HG03460 (cell line): ENCODE data around the gene AAGAB.
"Not testable (repeated sequence)": the region's sequence is repeated elsewhere in the genome, so short reads cannot be mapped to it uniquely, and the experiment has no call there.

Experiments used
- ATAC-seq: cut with Tn5 transposase; IDR thresholded peaks from one replicate; pipeline ENCODE4 v1.9.1; 2021; ENCODE audit not compliant: unreplicated experiment

Gene AAGAB

DNA sequence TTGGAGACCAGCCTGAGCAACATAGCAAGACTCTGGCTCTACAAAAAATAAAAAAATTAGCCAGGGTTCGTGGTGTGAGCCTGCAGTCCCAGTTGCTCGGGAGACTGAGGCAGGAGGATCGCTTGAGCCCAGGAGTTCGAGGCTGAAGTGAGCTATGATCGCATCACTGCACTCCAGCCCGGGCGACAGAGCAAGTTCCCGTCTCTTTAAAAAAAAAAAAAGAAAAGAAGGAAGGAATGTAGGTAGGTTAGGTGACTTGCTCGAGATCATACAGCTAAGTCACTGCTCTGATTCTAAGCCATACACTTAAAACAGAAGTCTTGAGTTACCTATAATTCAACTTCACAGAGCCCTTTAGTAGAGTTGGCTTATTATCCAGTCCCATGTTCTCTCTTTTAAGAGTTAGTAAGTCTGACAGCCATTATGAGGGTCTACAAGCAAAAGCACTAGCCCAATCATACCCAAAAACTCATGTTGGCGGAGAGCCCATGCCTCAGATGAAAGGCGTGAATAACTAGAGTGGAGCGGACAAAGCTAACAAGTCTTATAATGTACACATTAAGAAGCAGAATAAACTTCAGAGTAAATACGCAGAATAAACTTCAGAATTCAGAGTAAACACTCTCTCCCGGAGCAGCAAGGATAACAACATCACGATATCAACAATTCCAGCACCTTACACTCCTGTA lies 768 bp downstream of the AAGAB start:
- ATAC-seq: no peak

DNA sequence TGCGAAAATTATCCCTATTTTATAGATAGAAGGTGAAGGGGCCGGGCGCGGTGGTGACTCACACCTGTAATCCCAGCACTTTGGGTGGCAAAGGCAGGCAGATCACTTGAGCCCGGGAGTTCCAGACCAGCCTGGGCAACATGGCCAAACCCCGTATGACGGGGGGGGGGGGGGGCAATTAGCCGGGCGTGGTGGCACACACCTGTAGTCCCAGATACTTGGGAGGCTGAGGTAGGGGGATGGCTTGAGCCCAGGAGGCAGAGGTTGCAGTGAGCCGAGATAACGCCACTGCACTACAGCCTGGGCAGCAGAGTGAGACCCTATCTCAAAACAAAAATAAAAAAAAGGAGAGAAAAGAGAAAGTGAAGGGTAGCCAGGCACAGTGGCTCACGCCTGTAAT lies 1.4 kb downstream of the AAGAB start:
- no peak for ATAC-seq

DNA sequence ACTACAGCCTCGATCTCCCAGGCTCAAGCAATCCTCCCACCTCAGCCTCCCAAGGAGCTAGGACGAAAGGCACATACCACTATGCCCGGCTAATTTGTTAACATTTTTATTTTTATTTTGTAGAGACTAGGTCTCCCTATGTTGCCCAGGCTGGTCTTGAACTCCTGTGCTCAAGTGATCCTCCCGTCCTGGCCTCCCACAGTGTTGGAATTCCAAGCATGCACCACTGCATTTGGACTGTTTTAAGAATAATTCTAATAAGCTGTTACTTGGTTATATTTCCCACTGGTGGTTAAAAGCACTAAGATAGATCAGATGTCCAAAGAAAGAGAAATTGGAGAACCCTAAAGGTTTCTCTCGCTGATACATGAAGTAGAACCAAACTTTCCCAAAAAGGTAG lies 3.1 kb downstream of the AAGAB start:
- no peak for ATAC-seq

- no peak for ATAC-seq
These were observed 4.6 kb downstream of the AAGAB start for GRCh38 chr15:67249830-67250229.

- ATAC-seq: no peak
These were observed 6.4 kb downstream of the AAGAB start for GRCh38 chr15:67248011-67248505.

GRCh38 chr15:67246606-67247005 lies 7.9 kb downstream of the AAGAB start:
- ATAC-seq: not testable (repeated sequence)

GRCh38 chr15:67244971-67245478 lies 9.4 kb downstream of the AAGAB start:
- no peak for ATAC-seq

DNA sequence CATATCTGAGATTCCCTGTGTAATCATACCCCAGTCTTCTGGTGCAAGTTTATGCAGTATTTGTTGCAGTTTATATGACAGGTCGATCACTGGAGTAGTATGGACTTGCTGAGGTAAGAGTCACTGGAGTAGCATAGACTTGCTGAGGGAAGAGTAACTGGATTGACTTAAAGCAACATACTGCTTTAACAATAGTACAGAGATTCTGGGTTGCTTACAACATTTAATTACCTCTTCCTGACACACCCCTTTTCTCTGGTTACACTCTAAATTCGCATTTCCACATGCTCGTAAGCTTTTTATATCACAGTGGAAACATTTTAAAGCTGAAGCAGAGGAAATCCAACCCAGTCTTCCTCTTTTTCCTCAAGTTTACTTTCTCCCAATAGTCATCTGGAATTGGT lies 11.8 kb downstream of the AAGAB start:
- ATAC-seq: no peak

GRCh38 chr15:67241132-67241855 lies 13.2 kb downstream of the AAGAB start:
- peak; percentile 83 for ATAC-seq

- ATAC-seq: peak; percentile 2
These were observed 14.0 kb downstream of the AAGAB start for GRCh38 chr15:67240235-67241131.

DNA sequence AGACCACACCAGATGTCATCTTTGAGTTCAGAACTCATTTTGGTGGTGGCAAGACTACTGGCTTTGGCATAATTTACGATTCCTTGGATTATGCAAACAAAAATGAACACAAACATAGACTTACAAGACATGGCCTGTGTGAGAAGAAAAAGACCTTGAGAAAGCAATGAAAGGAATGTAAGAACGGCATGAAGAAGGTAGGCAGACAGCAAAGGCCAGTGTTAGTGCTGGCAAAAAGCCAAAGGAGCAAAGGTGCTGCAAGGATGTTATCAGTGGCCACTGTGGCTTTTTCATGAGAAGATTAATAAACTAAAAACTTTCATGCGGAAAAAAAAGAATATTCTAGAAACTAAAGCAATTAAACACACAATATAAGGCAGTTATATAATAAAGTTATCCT lies 21.9 kb downstream of the AAGAB start:
- no peak for ATAC-seq

GRCh38 chr15:67230504-67230903 lies 24.0 kb downstream of the AAGAB start:
- no peak for ATAC-seq

GRCh38 chr15:67228286-67228685 lies 26.2 kb downstream of the AAGAB start:
- ATAC-seq: no peak

GRCh38 chr15:67227846-67228245 lies 26.6 kb downstream of the AAGAB start:
- no peak for ATAC-seq

DNA sequence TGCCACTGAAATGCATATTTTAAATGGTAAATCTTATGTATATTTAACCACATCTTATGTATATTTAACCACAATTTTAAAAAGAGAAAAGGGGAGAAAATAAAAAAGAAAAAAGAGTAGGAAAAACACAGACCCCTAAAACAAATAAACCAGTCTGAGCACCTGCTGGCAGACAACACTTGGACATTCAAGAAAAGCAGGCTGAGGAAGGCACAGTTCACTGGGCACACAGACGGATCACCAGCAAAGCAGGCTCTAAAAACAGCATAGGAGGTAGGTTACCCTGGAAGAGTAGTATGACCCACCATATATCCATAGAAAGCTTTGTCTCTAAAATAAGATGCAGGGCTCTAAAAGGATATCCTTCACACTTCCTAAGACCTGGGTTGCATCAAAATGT lies 27.0 kb downstream of the AAGAB start:
- no peak for ATAC-seq

DNA sequence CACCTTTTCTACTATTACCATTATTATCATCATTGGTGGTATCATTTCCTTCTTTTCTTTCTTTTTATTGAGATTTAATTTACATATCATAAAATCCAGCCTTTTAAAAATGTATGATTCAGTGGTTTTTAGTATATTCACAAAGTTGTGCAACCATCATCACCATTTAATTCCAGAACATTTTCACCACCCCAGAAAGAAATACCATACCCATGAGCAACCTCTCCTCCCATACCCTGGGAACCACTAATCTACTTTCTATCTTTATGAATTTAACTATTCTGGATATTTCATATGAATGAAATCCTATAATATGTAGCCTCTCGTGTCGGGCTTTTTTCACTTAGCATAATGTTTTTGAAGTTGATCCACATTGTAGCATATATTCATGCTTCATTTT lies 29.1 kb downstream of the AAGAB start:
- no peak for ATAC-seq

GRCh38 chr15:67224889-67225288 lies 29.6 kb downstream of the AAGAB start:
- ATAC-seq: no peak

DNA sequence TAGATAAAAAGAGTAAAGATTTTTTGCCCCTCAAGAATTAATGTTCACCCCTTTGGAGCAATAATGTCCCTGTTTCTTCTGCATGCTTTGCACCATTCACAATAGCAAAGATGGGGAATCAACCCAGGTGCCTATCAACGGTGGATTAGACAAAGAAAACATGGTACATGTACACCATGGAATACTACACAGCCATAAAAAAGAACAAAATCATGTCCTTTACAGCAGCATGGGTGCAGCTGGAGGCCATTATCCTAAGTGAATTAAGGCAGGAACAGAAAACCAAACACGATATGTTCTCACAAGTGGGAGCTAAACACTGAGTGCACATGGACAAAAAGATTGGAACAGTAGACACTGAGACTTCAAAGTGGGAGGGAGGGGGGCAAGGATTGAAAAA lies 35.2 kb downstream of the AAGAB start:
- ATAC-seq: no peak

GRCh38 chr15:67218428-67218827 lies 36.0 kb downstream of the AAGAB start:
- ATAC-seq: no peak

DNA sequence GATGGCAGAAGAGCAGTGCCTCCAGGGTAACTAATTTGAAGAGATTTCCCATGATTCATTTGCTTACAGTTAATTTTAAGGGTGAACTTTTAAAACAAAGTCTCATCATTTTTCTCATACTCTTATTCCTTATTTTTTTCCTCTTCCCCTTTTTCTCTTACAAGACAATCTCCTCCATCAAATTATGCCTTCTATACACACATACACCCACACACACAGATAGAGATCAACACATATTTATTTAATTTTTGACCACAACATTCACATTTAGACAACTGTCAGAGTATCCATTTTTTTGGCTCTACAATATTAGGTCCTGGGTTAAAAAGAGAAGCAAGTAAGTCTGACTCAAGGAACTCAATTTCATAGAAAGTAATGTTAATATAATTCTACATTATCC lies 37.6 kb downstream of the AAGAB start:
- ATAC-seq: no peak

DNA sequence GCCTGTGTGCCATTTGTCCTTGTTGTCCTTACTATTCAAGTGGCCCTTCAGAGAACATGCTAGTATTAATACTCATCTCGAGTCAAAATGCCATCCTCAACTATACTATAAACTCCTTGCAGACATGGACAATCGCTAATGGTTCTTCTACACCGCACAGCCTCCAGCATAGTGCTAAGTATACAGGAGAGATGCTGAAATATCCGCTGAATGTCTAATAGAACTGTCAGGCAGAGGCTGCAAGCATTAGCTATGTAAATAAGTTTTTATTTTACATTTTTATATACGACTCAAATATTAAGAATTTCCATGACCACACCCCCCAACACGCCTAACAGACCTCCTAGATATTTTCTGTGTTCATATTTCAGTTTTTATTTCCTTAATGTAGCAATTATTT lies 39.4 kb downstream of the AAGAB start:
- no peak for ATAC-seq
